HG03469 (cell line): ENCODE data around the gene IL1R1.

Experiments
- ATAC-seq: cut with Tn5 transposase; IDR thresholded peaks from one replicate; pipeline ENCODE4 v1.9.1; 2021; ENCODE audit warnings: mild to moderate bottlenecking, moderate library complexity, moderate number of reproducible peaks; ENCODE audit not compliant: unreplicated experiment

IL1R1 gene

DNA sequence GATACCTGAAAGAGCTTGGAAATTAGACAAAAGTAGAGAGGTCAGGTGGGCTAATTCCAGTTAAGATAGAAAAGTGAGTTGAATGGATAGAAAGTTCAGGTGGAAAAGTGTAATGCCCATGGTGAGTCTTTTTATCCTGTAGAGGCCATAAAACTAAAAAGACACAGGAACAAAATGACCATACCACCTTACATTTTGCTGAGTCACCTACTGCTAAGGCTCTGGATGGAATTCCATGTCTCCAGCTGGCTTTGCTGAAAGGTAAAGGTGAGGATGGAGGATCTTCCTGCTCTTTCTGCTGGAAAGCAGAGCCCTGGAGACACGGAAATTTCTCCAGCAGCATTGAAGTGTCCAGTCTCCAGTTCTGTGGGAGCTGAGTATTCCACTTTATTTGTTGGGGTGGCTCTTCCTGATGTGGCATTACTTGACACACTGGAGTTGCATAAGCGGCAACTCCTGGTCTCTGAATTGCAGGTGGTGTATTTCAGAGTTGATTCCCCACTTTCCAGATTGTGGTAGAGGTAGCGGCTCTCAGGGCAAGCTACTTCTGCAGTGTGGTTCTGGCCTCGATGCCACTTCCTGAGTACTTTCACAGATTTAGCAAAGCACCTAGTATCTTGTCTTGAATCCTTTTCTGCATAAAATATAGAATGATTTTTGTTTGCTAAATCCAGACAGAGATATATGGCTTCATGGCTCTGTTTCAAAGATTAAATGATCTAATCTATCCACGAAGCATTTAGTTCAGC is 55.0 kb downstream of the IL1R1 start:
- ATAC-seq, result no peak

DNA sequence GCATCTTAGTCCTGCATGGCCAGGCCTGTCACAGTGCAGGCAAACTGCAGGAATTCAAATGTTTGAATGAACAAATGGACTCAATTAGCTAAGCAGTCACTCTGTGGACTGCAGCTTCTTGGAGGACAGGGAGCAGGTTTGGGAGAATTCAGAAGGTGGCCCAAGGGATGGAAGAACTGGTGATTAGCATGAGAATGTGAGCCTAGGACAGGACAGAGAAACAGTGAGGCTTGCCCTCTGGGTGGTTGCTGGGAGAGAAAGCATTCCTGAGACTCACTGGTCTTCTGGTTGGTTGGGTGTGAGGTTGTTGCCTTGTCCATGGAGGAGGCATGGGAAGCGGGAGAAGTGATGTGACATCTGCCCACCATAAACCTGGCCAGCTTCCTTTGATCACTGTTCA is 58.0 kb downstream of the IL1R1 start:
- ATAC-seq, result no peak

DNA sequence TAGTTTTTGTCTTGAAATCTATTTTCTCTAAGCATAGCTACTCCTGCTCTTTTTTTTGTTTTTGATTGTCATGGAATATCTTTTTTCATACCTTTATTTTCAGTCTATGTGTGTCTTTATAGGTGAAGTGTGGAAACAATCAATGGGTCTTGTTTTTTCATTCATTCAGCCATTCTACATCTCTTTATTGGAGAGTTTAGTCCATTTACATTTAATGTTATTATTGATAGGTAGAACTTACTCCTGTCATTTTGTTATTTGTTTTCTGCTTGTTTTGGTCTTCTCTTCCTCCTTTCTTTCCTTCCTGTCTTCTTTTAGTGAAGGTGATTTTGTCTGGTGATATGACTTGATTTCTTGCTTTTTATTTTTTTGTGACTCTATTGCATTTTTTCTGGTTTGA is 62.1 kb downstream of the IL1R1 start:
- no peak for ATAC-seq

DNA sequence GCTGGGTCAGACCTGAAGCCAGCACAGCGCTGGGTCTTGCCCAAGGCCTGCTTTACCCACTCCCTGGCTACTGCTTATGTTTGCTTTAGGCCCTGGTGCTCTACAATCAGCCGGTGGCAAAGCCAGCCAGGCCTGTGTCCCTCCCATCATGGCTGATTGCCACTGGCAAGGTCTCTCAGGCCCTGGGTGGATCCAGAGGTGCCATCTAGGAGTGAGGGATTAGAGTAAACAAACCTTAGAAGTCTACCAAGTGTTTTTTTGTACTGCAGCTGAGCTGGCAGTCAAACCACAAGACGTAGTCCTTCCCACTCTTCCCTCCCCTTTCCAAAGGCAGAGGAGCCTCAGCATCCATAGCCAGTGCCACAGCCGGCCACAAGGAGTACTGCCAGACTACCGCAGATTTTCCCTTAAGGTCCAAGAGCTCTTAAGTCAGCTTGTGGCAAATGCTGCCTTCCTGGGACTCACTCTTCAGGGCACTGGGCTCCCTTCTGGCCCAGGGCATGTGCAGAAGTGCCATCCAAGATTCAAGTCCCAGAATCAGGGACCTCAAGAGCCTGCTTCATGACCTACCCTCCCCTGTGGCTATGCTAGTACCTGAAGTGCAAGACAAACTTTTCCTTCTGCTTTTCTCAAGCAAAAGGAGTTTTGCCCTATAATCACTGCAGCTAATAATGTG is 64.3 kb downstream of the IL1R1 start:
- no peak for ATAC-seq

DNA sequence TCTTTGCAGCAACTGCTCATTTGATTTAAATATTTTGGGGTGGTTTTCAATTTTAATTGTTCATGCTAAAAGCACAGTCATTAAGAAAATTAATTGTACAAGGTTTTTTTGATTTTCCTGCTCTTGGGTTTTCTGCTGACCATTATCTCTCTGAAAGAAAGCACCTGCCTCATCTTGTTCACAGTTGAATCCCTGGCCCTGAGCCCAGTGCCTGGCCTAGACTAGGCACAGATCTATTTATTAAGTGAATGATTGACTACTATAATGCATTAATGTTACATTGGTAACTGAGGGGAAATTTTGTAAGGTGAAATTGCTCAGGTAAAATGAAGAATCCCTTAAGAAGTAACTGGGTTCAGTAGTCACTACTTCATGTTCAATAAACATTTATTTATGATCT is 66.2 kb downstream of the IL1R1 start:
- no peak for ATAC-seq

DNA sequence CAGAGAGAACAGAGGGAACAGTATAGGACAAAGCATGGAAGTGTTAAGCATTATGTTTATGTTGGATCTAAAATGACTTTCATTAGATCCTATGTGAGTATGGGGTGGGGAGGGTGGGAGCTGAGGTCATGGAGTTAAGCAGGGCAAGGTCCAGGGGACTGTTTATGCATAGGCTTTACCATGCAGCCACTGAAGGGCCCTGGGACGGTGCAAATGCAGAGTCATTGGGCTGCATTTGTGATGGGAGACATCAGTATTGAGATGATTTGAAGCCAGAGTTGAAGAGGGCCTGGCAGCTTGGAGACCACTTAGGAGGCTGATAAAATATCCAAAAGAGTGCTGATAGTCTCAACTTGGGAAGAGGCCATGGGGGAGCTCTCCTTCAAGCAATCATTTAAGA is 66.9 kb downstream of the IL1R1 start:
- no peak for ATAC-seq

DNA sequence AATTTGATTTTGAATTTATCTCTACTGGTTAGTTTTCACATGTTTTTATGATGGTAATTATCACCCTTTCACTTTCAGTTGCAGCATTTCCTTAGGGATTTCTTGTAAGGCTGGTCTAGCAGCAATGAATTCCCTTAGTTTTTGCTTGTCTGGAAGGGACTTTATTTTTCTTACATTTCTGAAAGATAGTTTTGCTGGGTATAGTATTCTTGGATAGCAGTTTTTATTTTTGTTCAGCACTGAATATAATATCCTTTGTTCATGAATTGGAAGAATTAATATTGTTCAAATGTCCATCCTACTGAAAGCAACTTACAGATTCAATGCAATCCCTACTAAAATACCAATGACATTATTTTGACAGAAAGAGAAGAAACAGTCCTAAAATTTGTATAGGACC is 74.5 kb downstream of the IL1R1 start:
- ATAC-seq, result no peak

DNA sequence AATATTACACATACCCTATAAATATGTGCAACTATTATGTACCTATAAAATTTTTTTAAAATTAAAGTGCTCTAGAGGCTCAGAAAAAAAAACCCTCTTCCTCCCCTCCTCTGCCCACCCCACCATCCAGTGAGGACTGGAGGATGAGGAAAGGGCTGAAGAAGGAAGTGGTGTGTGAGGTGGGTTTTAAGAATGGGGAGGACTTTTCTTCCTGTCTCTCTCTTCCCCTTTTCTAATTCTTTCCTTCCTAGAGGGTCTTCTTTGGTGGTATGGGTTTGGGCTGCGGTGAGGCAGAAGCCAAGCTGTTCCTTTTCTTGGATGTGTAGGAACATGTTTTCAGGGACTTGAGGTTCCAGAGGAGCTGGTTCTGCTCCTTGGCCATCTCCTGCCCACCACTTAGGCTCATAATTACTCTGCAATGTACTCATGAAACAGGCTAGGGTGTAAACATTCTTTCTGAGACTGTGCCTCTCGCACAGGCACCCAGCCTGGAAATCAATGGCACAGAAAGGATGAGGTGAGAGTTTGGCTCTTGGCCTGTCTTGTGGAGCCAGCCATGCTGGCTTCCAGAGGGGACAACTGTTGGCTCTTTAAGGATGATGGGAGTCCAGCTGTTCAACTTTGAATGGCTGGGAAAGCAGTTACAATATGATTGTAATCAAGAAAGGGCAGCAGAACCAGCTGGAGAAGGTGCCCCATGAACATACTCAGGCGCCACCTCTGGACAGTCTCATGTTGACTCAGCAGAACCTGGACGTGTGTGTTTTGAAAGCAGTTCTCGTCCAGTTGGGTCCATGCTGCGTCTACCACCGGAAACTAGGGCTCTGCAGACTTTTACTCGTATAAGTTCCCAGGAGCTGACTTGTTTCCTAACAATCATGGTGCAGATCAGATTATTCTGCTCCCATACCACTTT is 82.5 kb downstream of the IL1R1 start:
- ATAC-seq, result no peak

DNA sequence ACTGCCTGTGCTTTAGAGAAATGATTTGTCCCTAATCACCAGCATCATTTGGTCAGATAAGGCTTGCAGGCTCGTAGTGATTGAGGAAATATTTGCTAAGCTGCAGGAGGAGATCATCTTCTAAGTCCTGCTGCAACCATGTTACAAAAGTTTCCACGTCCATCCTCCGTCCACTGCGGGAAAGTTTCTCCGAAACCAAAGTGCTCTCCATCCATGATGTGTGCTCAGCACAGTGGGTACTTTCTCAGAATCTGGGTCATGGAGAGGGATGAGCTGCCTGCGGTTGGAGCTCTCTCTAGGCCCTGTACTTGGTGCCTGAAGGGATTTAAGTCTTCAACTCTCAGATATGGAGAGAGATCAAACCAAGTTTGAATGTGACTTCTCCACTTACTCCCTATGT is 83.6 kb downstream of the IL1R1 start:
- ATAC-seq, result no peak

DNA sequence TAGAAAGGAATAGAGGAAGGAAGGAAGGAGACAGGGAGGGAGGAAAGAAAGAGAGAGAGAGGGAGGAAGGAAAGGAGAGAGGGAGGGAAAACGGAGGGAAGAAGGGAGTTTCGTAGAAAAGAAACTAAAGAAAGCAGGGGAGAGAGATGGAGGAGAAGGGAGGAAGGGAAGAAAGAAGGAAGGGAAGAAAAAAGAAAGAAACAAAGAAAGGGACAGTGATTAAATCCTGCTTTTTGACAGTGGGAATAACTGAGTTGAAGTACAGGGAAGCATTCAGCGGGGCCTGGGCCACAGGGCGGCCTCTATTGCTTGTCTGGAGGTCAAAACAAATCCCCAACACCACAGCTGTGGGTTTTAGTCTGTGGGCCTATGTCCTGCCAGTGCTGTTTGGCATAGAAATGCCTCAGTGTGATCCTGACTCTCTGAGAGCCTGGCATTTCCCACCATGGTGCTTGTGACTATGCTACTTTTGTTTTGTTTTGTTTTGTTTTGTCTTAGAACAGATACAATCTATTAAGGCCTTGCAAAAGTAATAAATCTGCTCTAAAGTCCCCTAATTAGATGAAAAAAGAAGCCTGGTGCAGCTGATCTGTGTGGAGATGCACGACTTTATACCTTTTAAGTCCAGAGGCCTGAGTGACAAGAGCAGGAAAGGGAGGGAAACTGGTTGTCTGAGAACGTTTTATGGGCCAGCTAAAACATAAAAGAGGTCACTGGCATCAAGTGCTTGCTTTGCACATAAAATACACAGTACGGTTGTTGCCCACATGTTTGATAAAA is 84.3 kb downstream of the IL1R1 start:
- ATAC-seq, result no peak

DNA sequence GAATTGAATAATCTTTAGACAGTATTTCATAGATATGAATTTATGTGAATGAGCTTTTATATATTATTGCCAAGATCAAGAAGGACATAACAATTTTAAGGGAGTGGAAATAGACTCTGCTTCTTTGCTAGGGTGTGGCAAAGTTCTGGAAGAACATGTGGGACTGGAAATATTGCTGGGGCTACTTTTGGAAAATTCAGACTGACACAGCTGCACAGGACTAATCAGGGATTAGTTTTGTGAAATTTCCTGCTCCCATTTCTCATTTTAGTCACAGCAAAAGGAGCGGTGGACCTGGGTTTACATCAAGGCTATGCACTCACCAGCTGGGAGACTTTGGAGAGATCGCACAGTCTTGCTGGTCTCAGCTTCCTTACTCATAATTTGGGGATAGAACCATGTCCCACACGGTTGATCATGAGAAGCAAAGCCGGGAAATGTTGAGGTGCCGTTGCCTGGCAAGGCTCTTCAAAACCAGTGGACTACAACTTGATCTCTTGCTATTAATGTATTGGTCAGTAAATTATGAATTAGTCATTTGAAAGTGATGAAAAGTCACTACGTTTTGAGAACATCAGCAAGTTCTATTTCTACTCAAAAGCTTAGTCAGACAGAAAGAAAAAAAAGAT is 86.7 kb downstream of the IL1R1 start:
- ATAC-seq, result no peak
